Right atrium auricular region (tissue), 2 donors: Measurements from ENCODE around the gene OR13C8. TPM values are rescaled to one million over a fixed set of nuclear protein-coding genes. Genes with fewer than 3 reads are reported as not detected.

ENCODE experiments used
- DNase-seq: peaks from one replicate; pipeline ENCODE4 v3.0.0-alpha.2; 2019; ENCODE audit warnings: low spot score
- H3K27ac ChIP-seq, 2 donors: fragments of 200-600 bp; sonication (generic); 1 replicate in 1 of 2; 2 replicates in 1 of 2; pipeline ENCODE4 v1.5.1; 2016 to 2019
- H3K27me3 ChIP-seq, 2 donors: fragments of 200-600 bp; sonication (generic); one replicate each; pipeline versions ENCODE4 v1.5.1 to v1.6.0; 2017 to 2019
- H3K36me3 ChIP-seq: fragments of 200-600 bp; sonication (generic); one replicate; pipeline ENCODE4 v1.5.1; 2016
- H3K4me1 ChIP-seq, 2 donors: fragments of 200-600 bp; sonication (generic); one replicate each; pipeline versions ENCODE4 v1.5.1 to v1.6.0; 2017 to 2019
- H3K4me3 ChIP-seq, 2 donors: fragments of 200-600 bp; sonication (generic); 1 replicate in 1 of 2; 2 replicates in 1 of 2; pipeline ENCODE4 v1.5.1; 2017 to 2019; ENCODE audit warnings: mild to moderate bottlenecking in 1 of 2, moderate library complexity in 1 of 2
- H3K9me3 ChIP-seq, 2 donors: fragments of 200-600 bp; sonication (generic); one replicate each; pipeline ENCODE4 v1.5.1; 2019
- CTCF ChIP-seq, 2 donors: fragments of 200-600 bp; sonication (generic); IDR thresholded peaks; one replicate each; pipeline ENCODE4 v1.5.1; 2019; ENCODE audit warnings: antibody characterized with exemption in 2 of 2
- total RNA-seq, 2 donors: library from RNA; depleted of rRNA; stranded (reverse); fragments of >200 nt; gene quantifications; one replicate each; pipeline ENCODE4 v1.1.0, GENCODE V29; 2016

Gene OR13C8
- total RNA-seq, 2 donors from 2014 or later: not detected

DNA sequence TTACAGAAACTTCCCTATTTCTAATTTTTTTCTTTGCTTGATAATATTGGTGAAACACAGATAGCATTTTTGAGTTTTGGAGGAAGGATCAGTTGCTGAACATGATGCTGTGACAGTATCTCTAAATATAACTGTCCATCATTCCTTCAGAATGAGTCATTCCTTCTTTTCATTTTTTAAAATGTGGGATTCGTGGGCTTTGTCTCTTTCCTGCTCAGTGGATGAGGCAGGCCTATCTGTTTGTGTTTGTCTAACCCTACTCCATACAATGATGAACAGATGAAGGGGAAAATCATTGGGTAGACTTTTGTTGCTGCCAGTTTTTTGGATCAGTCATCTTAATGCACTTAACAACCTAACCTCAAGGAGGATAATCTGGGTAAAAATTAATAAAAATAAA is 15.7 kb upstream of the OR13C8 start:
- no peak for TF ChIP-seq CTCF (IDR thresholded peaks at IDR 0.05)
- no peak for DNase-seq
- no peak overlapping the region for H3K4me3 ChIP-seq
- H3K9me3 ChIP-seq: no peaks in the 10 kb centered on the region
- H3K27me3 ChIP-seq: no peaks in the 10 kb centered on the region
- no peaks in the 10 kb centered on the region for H3K4me1 ChIP-seq
- H3K36me3 ChIP-seq: no peaks in the 10 kb centered on the region
- H3K27ac ChIP-seq: no peak overlapping the region

GRCh38 chr9:104555521-104555920 is 13.4 kb upstream of the OR13C8 start:
- no peak for TF ChIP-seq CTCF (IDR thresholded peaks at IDR 0.05)
- no peaks in the 10 kb centered on the region for H3K27me3 ChIP-seq

GRCh38 chr9:104556830-104557634 is 11.9 kb upstream of the OR13C8 start:
- H3K9me3 ChIP-seq: peaks cover 0 to 7% of the 10 kb centered on the region in 2 donors
- no peak for DNase-seq
- H3K36me3 ChIP-seq: no peaks in the 10 kb centered on the region
- no peaks in the 10 kb centered on the region for H3K4me1 ChIP-seq
- TF ChIP-seq CTCF (IDR thresholded peaks at IDR 0.05): no peak
- H3K4me3 ChIP-seq: no peak overlapping the region
- no peak overlapping the region for H3K27ac ChIP-seq
- H3K27me3 ChIP-seq: no peaks in the 10 kb centered on the region

More at GRCh38 chr9:104555521-104555920, 13.4 kb upstream of the OR13C8 start:
- Histone ChIP-seq H3K4me3 (no peak overlapping the region), H3K4me1 (no peaks in the 10 kb centered on the region), H3K27ac (no peak overlapping the region), H3K36me3 (no peaks in the 10 kb centered on the region), H3K9me3 (peaks cover 0 to 7% of the 10 kb centered on the region in 2 donors)
- no peak for DNase-seq

GRCh38 chr9:104564358-104564757 is 4.6 kb upstream of the OR13C8 start:
- H3K9me3 ChIP-seq: peaks cover 0 to 4% of the 10 kb centered on the region in 2 donors
- H3K4me1 ChIP-seq: no peaks in the 10 kb centered on the region
- H3K27ac ChIP-seq: no peak overlapping the region
- no peak overlapping the region for H3K4me3 ChIP-seq
- no peaks in the 10 kb centered on the region for H3K27me3 ChIP-seq
- DNase-seq: no peak
- TF ChIP-seq CTCF (IDR thresholded peaks at IDR 0.05): no peak
- H3K36me3 ChIP-seq: no peaks in the 10 kb centered on the region

DNA sequence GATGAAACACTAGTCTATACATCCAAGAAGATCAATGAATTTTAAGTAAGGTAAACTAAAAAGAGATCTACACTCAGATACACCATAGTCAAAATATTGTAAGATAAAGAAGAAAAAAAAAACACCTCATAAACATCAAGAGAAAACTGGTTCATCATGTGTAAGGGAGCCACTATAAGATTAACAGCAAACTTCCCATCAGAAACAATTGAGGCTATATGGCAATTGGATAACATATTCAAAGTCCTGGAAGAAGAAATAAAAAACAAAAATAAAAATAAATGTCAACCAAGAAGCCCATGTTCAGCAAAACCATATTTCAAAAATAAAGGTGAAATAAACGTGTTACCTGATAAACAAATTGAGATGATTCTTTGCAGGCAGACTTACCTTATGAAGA is 3.6 kb downstream of the OR13C8 start:
- no peak overlapping the region for H3K4me3 ChIP-seq
- no peak overlapping the region for H3K27ac ChIP-seq
- H3K36me3 ChIP-seq: no peaks in the 10 kb centered on the region
- peaks cover 0 to 11% of the 10 kb centered on the region in 2 donors for H3K9me3 ChIP-seq
- H3K27me3 ChIP-seq: no peaks in the 10 kb centered on the region
- no peak for TF ChIP-seq CTCF (IDR thresholded peaks at IDR 0.05)
- no peaks in the 10 kb centered on the region for H3K4me1 ChIP-seq
- no peak for DNase-seq

- Histone ChIP-seq H3K36me3 (no peaks in the 10 kb centered on the region), H3K27ac (no peak overlapping the region), H3K27me3 (no peaks in the 10 kb centered on the region), H3K9me3 (peaks cover 0 to 11% of the 10 kb centered on the region in 2 donors), H3K4me3 (no peak overlapping the region), H3K4me1 (no peaks in the 10 kb centered on the region)
- TF ChIP-seq CTCF (IDR thresholded peaks at IDR 0.05): no peak
- no peak for DNase-seq
Observed at GRCh38 chr9:104575456-104575855, 6.5 kb downstream of the OR13C8 start.
